HCT116 (cell line): ENCODE measurements around the gene OPHN1.

Experiments
- CTCF ChIP-seq, 3 experiments: fragments of 200-600 bp in 1 of 3; sonication (generic) in 1 of 3; IDR thresholded peaks in 2 of 3; conservative IDR thresholded peaks in 1 of 3; 2 replicates each; pipeline ENCODE4 v1.5.1; 2012 to 2017; ENCODE audit warnings: low read depth in 2 of 3, low read length in 2 of 3, antibody characterized with exemption in 1 of 3, borderline replicate concordance in 1 of 3, control low read depth in 1 of 3, mild to moderate bottlenecking in 1 of 3, mixed read lengths in 1 of 3, mixed run types in 1 of 3, moderate library complexity in 1 of 3; ENCODE audit not compliant: insufficient read depth in 1 of 3
- EGR1 ChIP-seq: IDR thresholded peaks from 2 replicates; pipeline ENCODE4 v1.6.1; 2012; ENCODE audit warnings: low read depth
- ELF1 ChIP-seq: IDR thresholded peaks from 2 replicates; pipeline ENCODE4 v1.6.1; 2012; ENCODE audit warnings: low read depth, borderline replicate concordance
- EZH2 ChIP-seq: fragments of 200-600 bp; sonication (generic); IDR thresholded peaks from 2 replicates; pipeline ENCODE4 v1.6.1; 2017; ENCODE audit warnings: antibody characterized with exemption, mixed run types
- JUND ChIP-seq: IDR thresholded peaks from 2 replicates; pipeline ENCODE4 v1.6.1; 2012
- POLR2A ChIP-seq: IDR thresholded peaks from 2 replicates; pipeline ENCODE4 v1.7.0; 2011; ENCODE audit warnings: borderline replicate concordance; ENCODE audit not compliant: insufficient read depth, insufficient read length; ENCODE audit errors: extremely low read depth
- POLR2AphosphoS5 ChIP-seq: IDR thresholded peaks from 2 replicates; pipeline ENCODE4 v1.6.1; 2011; ENCODE audit warnings: mild to moderate bottlenecking, low read depth, low read length, moderate library complexity
- SIN3A ChIP-seq: IDR thresholded peaks from 2 replicates; pipeline ENCODE4 v1.6.1; 2012; ENCODE audit warnings: low read depth
- ZNF274 ChIP-seq: fragments of 200-500 bp; sonication (Bioruptor generic); IDR thresholded peaks from 2 replicates; pipeline ENCODE4 v1.6.1; 2014; ENCODE audit warnings: mild to moderate bottlenecking, low read depth, low read length, inconsistent platforms

DNA sequence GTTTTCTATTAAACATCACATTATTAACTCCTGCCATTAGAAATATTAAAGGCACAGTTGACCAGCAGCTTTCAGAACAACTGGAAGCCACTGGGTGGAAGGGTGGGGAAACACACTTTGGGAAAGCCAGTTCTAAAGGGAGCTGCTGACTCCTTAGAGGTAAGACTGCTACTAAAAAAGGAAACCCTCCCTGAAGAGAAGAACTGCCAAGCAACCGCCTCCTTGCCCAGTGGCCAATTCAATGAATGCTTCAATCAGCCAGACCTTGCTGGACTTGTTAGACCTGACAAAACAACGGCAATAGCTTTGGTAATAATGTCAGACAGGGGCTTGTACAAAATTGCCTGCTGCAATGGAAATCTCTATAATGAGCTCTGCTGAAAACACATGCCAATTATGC lies 15.6 kb downstream of the OPHN1 start:
- TF ChIP-seq POLR2AphosphoS5 (no peak), EGR1 (no peak), JUND (no peak), CTCF (IDR thresholded peaks at IDR 0.05 in 2 of 3, conservative IDR thresholded peaks at IDR 0.05 in 1 of 3; ENCODE audit: borderline replicate concordance in 1 of 3, insufficient read depth in 1 of 3, low read depth in 2 of 3, low read length in 2 of 3) (no peak), POLR2A (no peak), SIN3A (no peak), ZNF274 (no peak), EZH2 (no peak), ELF1 (no peak)
